OCI-LY7 (cell line): Measurements from ENCODE around the gene MRPL48. TPM values are rescaled to one million over a fixed set of nuclear protein-coding genes. Genes with fewer than 3 reads are reported as not detected.

ENCODE experiments used
- BruUV-seq: library from RNA; stranded (reverse); fragments of 400-500 nt; replicated peaks from 2 replicates; lab custom pipeline; 2021; lab: Mats Ljungman, UMichigan
- CTCF ChIA-PET: fragments of 300-600 bp; sonication (Branson Sonifier 250); formaldehyde crosslinking; loops from one replicate; lab custom pipeline; 2022; ENCODE audit warnings: antibody characterized with exemption; ENCODE audit not compliant: unreplicated experiment; lab: Charles Lee
- POLR2A ChIA-PET: fragments of 300-600 bp; sonication (Branson Sonifier 250); formaldehyde crosslinking; loops from one replicate; lab custom pipeline; 2022; ENCODE audit warnings: antibody characterized with exemption; lab: Charles Lee
- DNase-seq: peaks from one replicate; pipeline ENCODE4 v3.0.0-alpha.2; 2015; ENCODE audit warnings: low spot score
- H2AFZ ChIP-seq: fragments of 200-600 bp; sonication (generic), shearing (Covaris generic); 2 replicates; pipeline ENCODE4 v1.6.1; 2014; ENCODE audit warnings: mild to moderate bottlenecking, antibody characterized with exemption, low read length, moderate library complexity
- H3K27ac ChIP-seq: fragments of 200-600 bp; sonication (generic); 2 replicates; pipeline ENCODE4 v1.5.1; 2014; ENCODE audit warnings: mixed run types, low read depth, mild to moderate bottlenecking, moderate library complexity, low read length, inconsistent platforms; ENCODE audit not compliant: poor library complexity, severe bottlenecking
- H3K36me3 ChIP-seq: fragments of 200-600 bp; sonication (generic); 2 replicates; pipeline ENCODE4 v1.6.1; 2014; ENCODE audit warnings: mild to moderate bottlenecking, antibody characterized with exemption, low read length, moderate library complexity, mixed read lengths; ENCODE audit not compliant: insufficient read depth
- H3K4me1 ChIP-seq: fragments of 200-600 bp; sonication (generic); 2 replicates; pipeline ENCODE4 v1.5.1; 2014; ENCODE audit warnings: mild to moderate bottlenecking, low read length; ENCODE audit not compliant: insufficient read depth, poor library complexity, severe bottlenecking
- H3K4me2 ChIP-seq: fragments of 200-600 bp; sonication (generic); 2 replicates; pipeline ENCODE4 v1.6.1; 2014; ENCODE audit warnings: mild to moderate bottlenecking, low read length
- H3K4me3 ChIP-seq: fragments of 200-600 bp; sonication (generic); 2 replicates; pipeline ENCODE4 v1.5.1; 2014; ENCODE audit warnings: mild to moderate bottlenecking, low read depth, low read length; ENCODE audit not compliant: poor library complexity, severe bottlenecking
- H3K79me2 ChIP-seq: fragments of 200-600 bp; sonication (generic); 2 replicates; pipeline ENCODE4 v1.6.1; 2016; ENCODE audit warnings: low read depth, mild to moderate bottlenecking, low read length, moderate library complexity, mixed read lengths; ENCODE audit not compliant: insufficient read depth
- H3K9me2 ChIP-seq: fragments of 200-600 bp; sonication (generic); 2 replicates; pipeline ENCODE4 v1.6.1; 2016; ENCODE audit warnings: mild to moderate bottlenecking, low read length, mixed read lengths; ENCODE audit not compliant: insufficient read depth
- H3K9me3 ChIP-seq: fragments of 200-600 bp; sonication (generic); 2 replicates; pipeline ENCODE4 v1.6.1; 2014; ENCODE audit warnings: mild to moderate bottlenecking, mixed run types, low read length, mixed read lengths
- H4K20me1 ChIP-seq: fragments of 200-600 bp; sonication (generic); 2 replicates; pipeline ENCODE4 v1.6.1; 2014; ENCODE audit warnings: mild to moderate bottlenecking, antibody characterized with exemption, low read length, moderate library complexity, mixed read lengths; ENCODE audit not compliant: insufficient read depth
- EZH2phosphoT487 ChIP-seq: fragments of 200-600 bp; sonication (generic); IDR thresholded peaks from 2 replicates; pipeline ENCODE4 v1.6.1; 2018; ENCODE audit warnings: low read depth, borderline replicate concordance, mild to moderate bottlenecking, mixed run types, antibody characterized with exemption, low read length, moderate library complexity, mixed read lengths
- intact Hi-C: fragments of 100-400 bp; cut with micrococcal nuclease; formaldehyde crosslinking; loops from one replicate; pipeline ENCODE4 v1.10.0; 2022; ENCODE audit not compliant: unreplicated experiment
- total RNA-seq, 2 experiments: library from RNA; depleted of rRNA in 1 of 2; stranded (reverse); fragments of >200 nt in 1 of 2; shearing (Covaris generic) in 1 of 2; gene quantifications; 2 replicates each; pipeline ENCODE4 v1.2.3, GENCODE V29; 2014 to 2022
- TF ChIP-seq, protein P1 (sequence below): fragments of 200-600 bp; sonication (generic); conservative IDR thresholded peaks from 2 replicates; pipeline ENCODE4 v1.5.1; 2014; ENCODE audit warnings: mild to moderate bottlenecking, antibody characterized with exemption, low read length, moderate library complexity, mixed read lengths

The MRPL48 gene
- total RNA-seq, 2 experiments from 2014 or later: 63.9 to 167 TPM

DNA sequence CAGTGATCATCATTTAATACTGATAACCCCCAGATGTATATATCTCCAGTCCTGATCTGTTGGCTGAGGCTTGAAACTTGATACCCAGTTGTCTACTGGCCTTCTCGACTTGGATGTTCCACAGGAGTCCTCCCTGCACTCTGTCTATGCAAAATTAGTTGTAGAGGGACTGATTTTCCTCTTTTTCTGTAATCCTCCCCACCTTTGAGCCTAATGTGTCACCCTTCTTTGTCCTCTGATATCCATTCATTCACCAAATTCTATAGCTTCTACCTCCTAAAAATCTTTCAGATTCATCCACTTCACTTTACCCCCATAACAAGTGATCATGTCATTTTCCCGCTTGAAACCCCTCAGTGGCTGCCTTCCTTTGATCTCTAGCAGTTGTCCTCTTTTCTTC, 72.5 kb downstream of the MRPL48 start:
- H3K4me3 ChIP-seq: no peak overlapping the region
- intact Hi-C loops: no loop called here
- CTCF ChIA-PET: no interaction called here
- no peak for DNase-seq
- H3K4me1 ChIP-seq: no peaks in the 10 kb centered on the region
- H3K9me3 ChIP-seq: no peaks in the 10 kb centered on the region
- peaks cover 68% of the 10 kb centered on the region for H3K36me3 ChIP-seq
- TF ChIP-seq EZH2phosphoT487: no peak
- TF ChIP-seq, protein P1, sequence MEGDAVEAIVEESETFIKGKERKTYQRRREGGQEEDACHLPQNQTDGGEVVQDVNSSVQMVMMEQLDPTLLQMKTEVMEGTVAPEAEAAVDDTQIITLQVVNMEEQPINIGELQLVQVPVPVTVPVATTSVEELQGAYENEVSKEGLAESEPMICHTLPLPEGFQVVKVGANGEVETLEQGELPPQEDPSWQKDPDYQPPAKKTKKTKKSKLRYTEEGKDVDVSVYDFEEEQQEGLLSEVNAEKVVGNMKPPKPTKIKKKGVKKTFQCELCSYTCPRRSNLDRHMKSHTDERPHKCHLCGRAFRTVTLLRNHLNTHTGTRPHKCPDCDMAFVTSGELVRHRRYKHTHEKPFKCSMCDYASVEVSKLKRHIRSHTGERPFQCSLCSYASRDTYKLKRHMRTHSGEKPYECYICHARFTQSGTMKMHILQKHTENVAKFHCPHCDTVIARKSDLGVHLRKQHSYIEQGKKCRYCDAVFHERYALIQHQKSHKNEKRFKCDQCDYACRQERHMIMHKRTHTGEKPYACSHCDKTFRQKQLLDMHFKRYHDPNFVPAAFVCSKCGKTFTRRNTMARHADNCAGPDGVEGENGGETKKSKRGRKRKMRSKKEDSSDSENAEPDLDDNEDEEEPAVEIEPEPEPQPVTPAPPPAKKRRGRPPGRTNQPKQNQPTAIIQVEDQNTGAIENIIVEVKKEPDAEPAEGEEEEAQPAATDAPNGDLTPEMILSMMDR: no peak
- H3K79me2 ChIP-seq: no peaks in the 10 kb centered on the region
- no TSS peak for BruUV-seq
- no peak overlapping the region for H2AFZ ChIP-seq
- H4K20me1 ChIP-seq: no peaks in the 10 kb centered on the region
- no peaks in the 10 kb centered on the region for H3K9me2 ChIP-seq
- H3K4me2 ChIP-seq: no peak overlapping the region
- POLR2A ChIA-PET: interaction anchor here (0.7 kb wide), 1 partner anchor 9 kb away, joined by 3 read pairs; no protein-coding TSS in a partner anchor
- no peak overlapping the region for H3K27ac ChIP-seq

DNA sequence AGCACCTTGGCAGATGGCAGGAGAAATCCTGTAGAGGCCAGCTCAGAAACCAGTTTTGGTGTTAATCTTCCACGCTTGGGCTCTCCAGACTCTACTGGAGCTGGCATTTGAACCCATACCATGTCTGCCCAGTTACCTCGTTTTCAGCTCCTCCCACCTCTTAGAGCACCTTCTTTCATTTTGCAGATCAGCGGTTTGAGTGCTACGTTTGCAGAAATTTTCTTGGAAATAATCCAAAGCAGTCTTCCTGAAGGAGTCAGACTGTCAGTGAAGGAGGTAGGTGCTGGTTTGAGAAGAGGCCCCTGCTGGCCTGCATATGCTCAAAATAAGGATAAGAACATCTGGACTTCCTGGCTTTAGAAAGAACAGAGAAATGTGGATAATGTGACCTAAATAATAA, 75.3 kb downstream of the MRPL48 start:
- no peak overlapping the region for H3K4me3 ChIP-seq
- peaks cover 79% of the 10 kb centered on the region for H3K36me3 ChIP-seq
- H3K9me2 ChIP-seq: no peaks in the 10 kb centered on the region
- no peak for DNase-seq
- no peaks in the 10 kb centered on the region for H3K79me2 ChIP-seq
- no peaks in the 10 kb centered on the region for H3K4me1 ChIP-seq
- ChIA-PET POLR2A (interaction anchor here (0.7 to 1.2 kb wide), 3 partner anchors 8 to 11 kb away, joined by 4 to 5 read pairs (median 4); no protein-coding TSS in a partner anchor), CTCF (no interaction called here)
- TF ChIP-seq EZH2phosphoT487: no peak
- TF ChIP-seq, protein P1: no peak
- H3K4me2 ChIP-seq: no peak overlapping the region
- intact Hi-C loops: no loop called here
- no peaks in the 10 kb centered on the region for H4K20me1 ChIP-seq
- H3K9me3 ChIP-seq: no peaks in the 10 kb centered on the region
- H3K27ac ChIP-seq: no peak overlapping the region
- H2AFZ ChIP-seq: no peak overlapping the region
- BruUV-seq: no TSS peak

DNA sequence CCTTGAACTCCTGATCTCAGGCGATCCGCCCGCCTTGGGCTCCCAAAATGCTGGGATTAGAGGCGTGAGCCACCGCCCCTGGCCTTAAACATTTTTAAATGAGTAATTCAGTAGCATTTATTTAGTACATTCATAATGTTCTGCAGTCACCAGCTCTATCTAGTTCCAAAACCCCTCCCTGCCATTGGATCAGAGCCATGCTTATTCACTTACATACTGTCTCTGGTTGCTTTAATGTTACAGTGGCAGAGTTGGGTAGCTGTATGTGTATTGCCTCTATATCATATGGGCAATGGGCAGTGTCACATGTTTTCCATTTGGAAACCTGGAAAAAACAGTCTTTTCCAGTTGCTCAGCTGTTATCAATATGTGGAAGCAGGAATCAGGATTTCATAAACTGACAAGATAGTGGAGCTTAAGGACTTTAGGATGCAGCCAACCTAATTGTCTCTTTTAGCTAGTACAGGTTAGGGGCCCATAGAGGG, 78.5 kb downstream of the MRPL48 start:
- no peak overlapping the region for H3K4me3 ChIP-seq
- ChIA-PET CTCF (no interaction called here), POLR2A (interaction anchor here (0.6 to 1.5 kb wide), 2 partner anchors 11 to 314 kb away, joined by 3 to 5 read pairs; partner anchors contain the start of genes COA4 and PAAF1)
- no peak for DNase-seq
- no peaks in the 10 kb centered on the region for H3K9me3 ChIP-seq
- intact Hi-C loops: no loop called here
- no peak overlapping the region for H3K4me2 ChIP-seq
- no peaks in the 10 kb centered on the region for H3K9me2 ChIP-seq
- H3K4me1 ChIP-seq: no peaks in the 10 kb centered on the region
- TF ChIP-seq, protein P1: no peak
- no peak for TF ChIP-seq EZH2phosphoT487
- H3K79me2 ChIP-seq: no peaks in the 10 kb centered on the region
- H2AFZ ChIP-seq: no peak overlapping the region
- H4K20me1 ChIP-seq: no peaks in the 10 kb centered on the region
- BruUV-seq: no TSS peak
- H3K27ac ChIP-seq: no peak overlapping the region
- H3K36me3 ChIP-seq: peaks cover 77% of the 10 kb centered on the region
